Activated CD4-positive, CD25-positive, alpha-beta regulatory T cell (primary cell): Measurements from ENCODE around the gene VPS18.

Experiments used
- DNase-seq, 4 experiments: peaks; one replicate each; lab custom pipeline; 2025; lab: John Stamatoyannopoulos, UW

The VPS18 gene

GRCh38 chr15:40922608-40923005 is 28.4 kb downstream of the VPS18 start:
- no peak for DNase-seq

GRCh38 chr15:40923551-40923950 is 29.3 kb downstream of the VPS18 start:
- no peak for DNase-seq

- no peak for DNase-seq
Measured at GRCh38 chr15:40925495-40925862, 31.2 kb downstream of the VPS18 start.

- DNase-seq: no peak
Measured at GRCh38 chr15:40925863-40926658, 31.8 kb downstream of the VPS18 start.

- DNase-seq: no peak
Measured at GRCh38 chr15:40926659-40927494, 32.6 kb downstream of the VPS18 start.

GRCh38 chr15:40927495-40927872 is 33.2 kb downstream of the VPS18 start:
- DNase-seq: no peak

- no peak for DNase-seq
Measured at GRCh38 chr15:40927873-40928806, 33.9 kb downstream of the VPS18 start.

- DNase-seq: no peak
Measured at GRCh38 chr15:40928821-40929659, 34.8 kb downstream of the VPS18 start, which contains the start of gene DLL4. DLL4 (plus strand) TSS chr15:40929340; CDS start chr15:40929669, 329 bp downstream.

- DNase-seq: no peak
Measured at GRCh38 chr15:40929660-40930429, 35.6 kb downstream of the VPS18 start.

- peak in 2 of 4 experiments; percentile 19 to 24 for DNase-seq
Measured at GRCh38 chr15:40930430-40931299, 36.4 kb downstream of the VPS18 start.

GRCh38 chr15:40931300-40932142 is 37.3 kb downstream of the VPS18 start:
- DNase-seq: no peak

- no peak for DNase-seq
Measured at GRCh38 chr15:40932156-40932555, 37.9 kb downstream of the VPS18 start.

GRCh38 chr15:40932649-40933516 is 38.6 kb downstream of the VPS18 start:
- no peak for DNase-seq

GRCh38 chr15:40933517-40933902 is 39.3 kb downstream of the VPS18 start:
- no peak for DNase-seq

- DNase-seq: no peak
Measured at GRCh38 chr15:40934457-40934856, 40.2 kb downstream of the VPS18 start.

GRCh38 chr15:40936234-40936708 is 42.0 kb downstream of the VPS18 start:
- no peak for DNase-seq
